ENCODE results near the gene SERPINE1.
A peak's percentile ranks its signal among the peaks of the same experiment; 100 is the strongest.

The SERPINE1 gene

GRCh38 chr7:101121991-101122932, 4.6 kb upstream of the SERPINE1 start:
- no peak for TF ChIP-seq MAX (IDR thresholded peaks at IDR 0.05)
- no peak for TF ChIP-seq YY1 (IDR thresholded peaks at IDR 0.05; ENCODE audit: low read depth)
- peak; percentile 27; the same call in 1 of the 2 replicates for TF ChIP-seq TCF12 (IDR thresholded peaks at IDR 0.05; ENCODE audit: low read depth)
- TF ChIP-seq TEAD4 (IDR thresholded peaks at IDR 0.05) = peak; percentile 82
- TF ChIP-seq, protein P1, sequence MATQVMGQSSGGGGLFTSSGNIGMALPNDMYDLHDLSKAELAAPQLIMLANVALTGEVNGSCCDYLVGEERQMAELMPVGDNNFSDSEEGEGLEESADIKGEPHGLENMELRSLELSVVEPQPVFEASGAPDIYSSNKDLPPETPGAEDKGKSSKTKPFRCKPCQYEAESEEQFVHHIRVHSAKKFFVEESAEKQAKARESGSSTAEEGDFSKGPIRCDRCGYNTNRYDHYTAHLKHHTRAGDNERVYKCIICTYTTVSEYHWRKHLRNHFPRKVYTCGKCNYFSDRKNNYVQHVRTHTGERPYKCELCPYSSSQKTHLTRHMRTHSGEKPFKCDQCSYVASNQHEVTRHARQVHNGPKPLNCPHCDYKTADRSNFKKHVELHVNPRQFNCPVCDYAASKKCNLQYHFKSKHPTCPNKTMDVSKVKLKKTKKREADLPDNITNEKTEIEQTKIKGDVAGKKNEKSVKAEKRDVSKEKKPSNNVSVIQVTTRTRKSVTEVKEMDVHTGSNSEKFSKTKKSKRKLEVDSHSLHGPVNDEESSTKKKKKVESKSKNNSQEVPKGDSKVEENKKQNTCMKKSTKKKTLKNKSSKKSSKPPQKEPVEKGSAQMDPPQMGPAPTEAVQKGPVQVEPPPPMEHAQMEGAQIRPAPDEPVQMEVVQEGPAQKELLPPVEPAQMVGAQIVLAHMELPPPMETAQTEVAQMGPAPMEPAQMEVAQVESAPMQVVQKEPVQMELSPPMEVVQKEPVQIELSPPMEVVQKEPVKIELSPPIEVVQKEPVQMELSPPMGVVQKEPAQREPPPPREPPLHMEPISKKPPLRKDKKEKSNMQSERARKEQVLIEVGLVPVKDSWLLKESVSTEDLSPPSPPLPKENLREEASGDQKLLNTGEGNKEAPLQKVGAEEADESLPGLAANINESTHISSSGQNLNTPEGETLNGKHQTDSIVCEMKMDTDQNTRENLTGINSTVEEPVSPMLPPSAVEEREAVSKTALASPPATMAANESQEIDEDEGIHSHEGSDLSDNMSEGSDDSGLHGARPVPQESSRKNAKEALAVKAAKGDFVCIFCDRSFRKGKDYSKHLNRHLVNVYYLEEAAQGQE (IDR thresholded peaks at IDR 0.05; ENCODE audit: low read depth) = no peak
- TF ChIP-seq TAF1 (IDR thresholded peaks at IDR 0.05; ENCODE audit: low read depth) = no peak

GRCh38 chr7:101122933-101123702, 3.8 kb upstream of the SERPINE1 start:
- TF ChIP-seq EGR1 (IDR thresholded peaks at IDR 0.05) (no peak), CREB1 (IDR thresholded peaks at IDR 0.05; ENCODE audit: low read depth) (no peak), YY1 (IDR thresholded peaks at IDR 0.05; ENCODE audit: low read depth) (no peak), EP300 (IDR thresholded peaks at IDR 0.05; ENCODE audit: borderline replicate concordance) (no peak), USF1 (IDR thresholded peaks at IDR 0.05) (no peak), CEBPB (IDR thresholded peaks at IDR 0.05) (no peak), MAX (IDR thresholded peaks at IDR 0.05) (no peak), TCF12 (IDR thresholded peaks at IDR 0.05; ENCODE audit: low read depth) (no peak), FOXM1 (IDR thresholded peaks at IDR 0.05; ENCODE audit: borderline replicate concordance, low read depth) (no peak)
- TF ChIP-seq, protein P1 (IDR thresholded peaks at IDR 0.05; ENCODE audit: low read depth) = no peak

DNA sequence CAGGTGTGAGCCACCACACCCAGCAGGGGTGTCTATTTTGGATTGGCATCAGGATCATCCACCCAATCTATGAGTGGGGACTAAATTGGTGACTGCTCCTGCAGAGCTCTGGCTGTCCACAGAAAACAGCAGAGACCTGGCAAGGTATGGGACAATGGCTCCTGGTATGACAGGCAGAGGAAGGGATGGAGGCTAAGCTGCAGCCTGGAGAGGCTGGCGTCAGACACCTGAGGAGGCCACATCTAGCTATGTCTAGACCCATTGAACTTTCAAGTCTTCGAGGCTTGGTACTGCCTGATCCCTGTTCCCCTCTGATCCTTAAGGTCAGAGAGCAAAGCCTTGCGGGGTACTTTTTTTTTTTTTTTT, 3.2 kb upstream of the SERPINE1 start:
- TF ChIP-seq YY1 (IDR thresholded peaks at IDR 0.05; ENCODE audit: low read depth) (no peak), EGR1 (IDR thresholded peaks at IDR 0.05) (no peak), TEAD4 (IDR thresholded peaks at IDR 0.05) (no peak), MAX (IDR thresholded peaks at IDR 0.05) (no peak), EP300 (IDR thresholded peaks at IDR 0.05; ENCODE audit: borderline replicate concordance) (no peak), RAD21 (IDR thresholded peaks at IDR 0.05; ENCODE audit: low read depth) (no peak), TAF1 (IDR thresholded peaks at IDR 0.05; ENCODE audit: low read depth) (no peak), NFIC (IDR thresholded peaks at IDR 0.05) (no peak), TCF12 (IDR thresholded peaks at IDR 0.05; ENCODE audit: low read depth) (no peak), CEBPB (IDR thresholded peaks at IDR 0.05) (no peak), CREB1 (IDR thresholded peaks at IDR 0.05; ENCODE audit: low read depth) (no peak), FOXM1 (IDR thresholded peaks at IDR 0.05; ENCODE audit: borderline replicate concordance, low read depth) (no peak), ZBTB7A (IDR thresholded peaks at IDR 0.05; ENCODE audit: low read depth) (no peak), USF1 (IDR thresholded peaks at IDR 0.05) (no peak)
- TF ChIP-seq, protein P1 (IDR thresholded peaks at IDR 0.05; ENCODE audit: low read depth) = no peak
